SK-N-SH treated with all-trans-retinoic acid at 6 μM for 48 hours (cell line): ENCODE data around the gene CNN2.

Experiments
- ATAC-seq: fragments of 200-7000 bp; cut with Tn5 transposase; 3 replicates; pipeline ENCODE4 v1.9.1; 2020; ENCODE audit warnings: mild to moderate bottlenecking, moderate library complexity
- BACH2 ChIP-seq: fragments of 250-450 bp; sonication (Bioruptor Pico); IDR thresholded peaks from 2 replicates; pipeline ENCODE4 v1.9.0; 2021; ENCODE audit warnings: mild to moderate bottlenecking, borderline replicate concordance
- CSDC2 ChIP-seq: fragments of 250-450 bp; sonication (Bioruptor Pico); IDR thresholded peaks from 2 replicates; pipeline ENCODE4 v1.5.0; 2020; ENCODE audit warnings: mild to moderate bottlenecking, moderate library complexity
- ESRRG ChIP-seq: fragments of 250-450 bp; sonication (Bioruptor Pico); IDR thresholded peaks from 2 replicates; pipeline ENCODE4 v1.6.1; 2021; ENCODE audit warnings: mild to moderate bottlenecking
- GLIS3 ChIP-seq: fragments of 250-450 bp; sonication (Bioruptor Pico); IDR thresholded peaks from 2 replicates; pipeline ENCODE4 v1.5.0; 2020; ENCODE audit warnings: mild to moderate bottlenecking, moderate library complexity
- ISL1 ChIP-seq: fragments of 250-450 bp; sonication (Bioruptor Pico); IDR thresholded peaks from 2 replicates; pipeline ENCODE4 v2.1.2; 2022; ENCODE audit warnings: mild to moderate bottlenecking, moderate library complexity
- PATZ1 ChIP-seq: fragments of 250-450 bp; sonication (Bioruptor Pico); IDR thresholded peaks from 2 replicates; pipeline ENCODE4 v1.8.0; 2020; ENCODE audit warnings: mild to moderate bottlenecking, moderate library complexity, borderline replicate concordance
- POU6F1 ChIP-seq: fragments of 250-450 bp; sonication (Bioruptor Pico); IDR thresholded peaks from 2 replicates; pipeline ENCODE4 v1.8.0; 2021; ENCODE audit warnings: low read depth, mild to moderate bottlenecking, moderate library complexity, borderline replicate concordance
- PPARA ChIP-seq: fragments of 250-450 bp; sonication (Bioruptor Pico); IDR thresholded peaks from 2 replicates; pipeline ENCODE4 v1.5.0; 2020; ENCODE audit warnings: mild to moderate bottlenecking, borderline replicate concordance
- RARB ChIP-seq: fragments of 250-450 bp; sonication (Bioruptor Pico); IDR thresholded peaks from 2 replicates; pipeline ENCODE4 v1.8.0; 2021; ENCODE audit warnings: mild to moderate bottlenecking, moderate library complexity
- SNAI2 ChIP-seq: fragments of 250-450 bp; sonication (Bioruptor Pico); IDR thresholded peaks from 2 replicates; pipeline ENCODE4 v1.5.0; 2020; ENCODE audit warnings: mild to moderate bottlenecking, moderate library complexity
- TCF4 ChIP-seq: fragments of 250-450 bp; sonication (Bioruptor Pico); IDR thresholded peaks from 2 replicates; pipeline ENCODE4 v1.8.0; 2021; ENCODE audit warnings: mild to moderate bottlenecking, moderate library complexity, borderline replicate concordance
- TOX ChIP-seq: fragments of 250-450 bp; sonication (Bioruptor Pico); IDR thresholded peaks from 2 replicates; pipeline ENCODE4 v1.8.0; 2021; ENCODE audit warnings: mild to moderate bottlenecking, moderate library complexity, borderline replicate concordance
- TSHZ2 ChIP-seq: fragments of 250-450 bp; sonication (Bioruptor Pico); IDR thresholded peaks from 2 replicates; pipeline ENCODE4 v1.5.0; 2020; ENCODE audit warnings: mild to moderate bottlenecking, moderate library complexity
- ZC3H10 ChIP-seq: fragments of 250-450 bp; sonication (Bioruptor Pico); IDR thresholded peaks from 2 replicates; pipeline ENCODE4 v1.5.1; 2021; ENCODE audit warnings: mild to moderate bottlenecking, moderate library complexity
- ZFP3 ChIP-seq: fragments of 250-450 bp; sonication (Bioruptor Pico); IDR thresholded peaks from 2 replicates; pipeline ENCODE4 v1.5.0; 2020; ENCODE audit warnings: mild to moderate bottlenecking, moderate library complexity
- ZFP30 ChIP-seq: fragments of 450-650 bp; formaldehyde crosslinking; IDR thresholded peaks from 2 replicates; pipeline ENCODE4 v1.5.0; 2022; ENCODE audit warnings: mild to moderate bottlenecking, moderate library complexity
- ZNF70 ChIP-seq: fragments of 450-650 bp; formaldehyde crosslinking; IDR thresholded peaks from 2 replicates; pipeline ENCODE4 v1.5.0; 2020; ENCODE audit warnings: mild to moderate bottlenecking, moderate library complexity
- ZNF8 ChIP-seq: fragments of 450-650 bp; formaldehyde crosslinking; IDR thresholded peaks from 2 replicates; pipeline ENCODE4 v1.5.0; 2020; ENCODE audit warnings: mild to moderate bottlenecking, moderate library complexity
- TF ChIP-seq, protein P1 (sequence below): fragments of 250-450 bp; sonication (Bioruptor Pico); IDR thresholded peaks from 2 replicates; pipeline ENCODE4 v1.5.1; 2020; ENCODE audit warnings: low read depth, mild to moderate bottlenecking, moderate library complexity
- TF ChIP-seq, protein P2 (sequence below): fragments of 250-450 bp; sonication (Bioruptor Pico); IDR thresholded peaks from 2 replicates; pipeline ENCODE4 v1.5.1; 2021; ENCODE audit warnings: mild to moderate bottlenecking, moderate library complexity

The CNN2 gene

GRCh38 chr19:1009981-1010538 is 16.3 kb upstream of the CNN2 start:
- no peak for ATAC-seq
- TF ChIP-seq TOX (no peak), ZNF70 (no peak), ZFP30 (CRISPR knock-in tag) (no peak), POU6F1 (CRISPR knock-in tag) (no peak), GLIS3 (CRISPR knock-in tag) (no peak), ISL1 (CRISPR knock-in tag) (no peak), PPARA (CRISPR knock-in tag) (no peak), TCF4 (CRISPR knock-in tag) (no peak), BACH2 (CRISPR knock-in tag) (no peak), SNAI2 (CRISPR knock-in tag) (no peak), ZNF8 (CRISPR knock-in tag) (no peak)
- TF ChIP-seq, protein P1, sequence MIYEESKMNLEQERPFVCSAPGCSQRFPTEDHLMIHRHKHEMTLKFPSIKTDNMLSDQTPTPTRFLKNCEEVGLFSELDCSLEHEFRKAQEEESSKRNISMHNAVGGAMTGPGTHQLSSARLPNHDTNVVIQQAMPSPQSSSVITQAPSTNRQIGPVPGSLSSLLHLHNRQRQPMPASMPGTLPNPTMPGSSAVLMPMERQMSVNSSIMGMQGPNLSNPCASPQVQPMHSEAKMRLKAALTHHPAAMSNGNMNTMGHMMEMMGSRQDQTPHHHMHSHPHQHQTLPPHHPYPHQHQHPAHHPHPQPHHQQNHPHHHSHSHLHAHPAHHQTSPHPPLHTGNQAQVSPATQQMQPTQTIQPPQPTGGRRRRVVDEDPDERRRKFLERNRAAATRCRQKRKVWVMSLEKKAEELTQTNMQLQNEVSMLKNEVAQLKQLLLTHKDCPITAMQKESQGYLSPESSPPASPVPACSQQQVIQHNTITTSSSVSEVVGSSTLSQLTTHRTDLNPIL = no peak
- TF ChIP-seq, protein P2, sequence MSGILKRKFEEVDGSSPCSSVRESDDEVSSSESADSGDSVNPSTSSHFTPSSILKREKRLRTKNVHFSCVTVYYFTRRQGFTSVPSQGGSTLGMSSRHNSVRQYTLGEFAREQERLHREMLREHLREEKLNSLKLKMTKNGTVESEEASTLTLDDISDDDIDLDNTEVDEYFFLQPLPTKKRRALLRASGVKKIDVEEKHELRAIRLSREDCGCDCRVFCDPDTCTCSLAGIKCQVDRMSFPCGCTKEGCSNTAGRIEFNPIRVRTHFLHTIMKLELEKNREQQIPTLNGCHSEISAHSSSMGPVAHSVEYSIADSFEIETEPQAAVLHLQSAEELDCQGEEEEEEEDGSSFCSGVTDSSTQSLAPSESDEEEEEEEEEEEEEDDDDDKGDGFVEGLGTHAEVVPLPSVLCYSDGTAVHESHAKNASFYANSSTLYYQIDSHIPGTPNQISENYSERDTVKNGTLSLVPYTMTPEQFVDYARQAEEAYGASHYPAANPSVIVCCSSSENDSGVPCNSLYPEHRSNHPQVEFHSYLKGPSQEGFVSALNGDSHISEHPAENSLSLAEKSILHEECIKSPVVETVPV = no peak
- TF ChIP-seq, all 23 proteins: peak for 0

DNA sequence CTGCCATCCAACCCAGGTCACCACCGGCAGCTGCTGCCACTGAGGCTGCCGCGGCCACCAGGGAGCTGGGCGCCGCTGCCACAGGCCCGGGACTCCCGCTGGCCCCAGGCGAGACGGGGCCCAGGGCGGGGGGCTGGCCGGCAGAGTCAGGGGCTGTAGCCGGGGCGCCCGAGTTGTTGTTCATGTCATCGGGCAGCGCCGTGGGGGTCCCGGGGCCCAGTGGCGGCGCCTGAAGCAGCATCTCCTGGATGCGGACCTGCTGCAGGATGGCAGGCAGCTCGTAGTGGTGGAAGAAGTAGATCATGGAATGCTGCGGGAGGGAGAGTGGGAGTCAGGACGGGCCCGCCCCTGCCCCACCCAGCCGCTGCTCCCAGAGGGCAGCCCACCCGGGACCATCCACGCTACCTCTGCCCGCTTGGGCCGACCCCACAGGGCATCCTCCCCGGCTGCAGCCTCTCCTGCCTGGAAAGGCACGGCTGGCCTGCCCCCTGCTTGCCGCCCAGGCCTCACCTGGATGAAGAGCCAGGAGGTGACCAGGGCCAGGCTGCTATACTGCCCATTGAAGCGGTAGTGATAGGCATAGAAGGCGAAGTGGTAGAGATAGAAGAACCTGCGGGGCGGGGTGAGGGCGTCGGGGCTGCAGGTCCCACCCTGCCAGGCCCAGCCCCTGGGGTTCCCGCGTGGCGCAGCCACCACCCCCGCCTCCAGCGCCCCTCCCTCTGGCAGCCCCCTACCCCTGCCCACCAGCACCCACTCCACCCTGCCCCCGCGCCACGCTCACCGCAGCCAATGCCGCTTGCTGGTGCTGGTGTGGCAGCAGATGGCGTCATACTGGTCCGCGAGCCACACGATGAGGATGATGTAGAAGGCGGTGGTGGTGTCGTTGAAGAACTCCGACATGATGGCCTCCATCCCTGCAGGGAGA is 15.6 kb upstream of the CNN2 start:
- TF ChIP-seq ESRRG (CRISPR knock-in tag) = no peak
- no peak for TF ChIP-seq POU6F1 (CRISPR knock-in tag)
- no peak for TF ChIP-seq ZC3H10 (CRISPR knock-in tag)
- TF ChIP-seq ZFP3 = no peak
- no peak for TF ChIP-seq GLIS3 (CRISPR knock-in tag)
- no peak for TF ChIP-seq PPARA (CRISPR knock-in tag)
- no peak for TF ChIP-seq BACH2 (CRISPR knock-in tag)
- TF ChIP-seq TSHZ2 (CRISPR knock-in tag) = no peak
- TF ChIP-seq, protein P1 = no peak
- no peak for TF ChIP-seq CSDC2
- TF ChIP-seq ZFP30 (CRISPR knock-in tag) = no peak
- TF ChIP-seq ISL1 (CRISPR knock-in tag) = no peak
- no peak for TF ChIP-seq PATZ1 (CRISPR knock-in tag)
- no peak for TF ChIP-seq ZNF70
- no peak for TF ChIP-seq RARB
- TF ChIP-seq, all 23 proteins: peak for 0
- no peak for ATAC-seq
